GM23248 (cell line): ENCODE results near the gene ZNF282.

Experiments used
- EZH2 ChIP-seq: fragments of 200-600 bp; sonication (generic); IDR thresholded peaks from 2 replicates; pipeline ENCODE4 v1.6.1; 2018; ENCODE audit warnings: antibody characterized with exemption, mild to moderate bottlenecking; ENCODE audit not compliant: insufficient read depth, poor library complexity, severe bottlenecking
- EZH2phosphoT487 ChIP-seq: fragments of 200-600 bp; sonication (generic); IDR thresholded peaks from 2 replicates; pipeline ENCODE4 v1.6.1; 2018; ENCODE audit warnings: antibody characterized with exemption, moderate library complexity, mild to moderate bottlenecking, low read depth; ENCODE audit not compliant: insufficient read depth

DNA sequence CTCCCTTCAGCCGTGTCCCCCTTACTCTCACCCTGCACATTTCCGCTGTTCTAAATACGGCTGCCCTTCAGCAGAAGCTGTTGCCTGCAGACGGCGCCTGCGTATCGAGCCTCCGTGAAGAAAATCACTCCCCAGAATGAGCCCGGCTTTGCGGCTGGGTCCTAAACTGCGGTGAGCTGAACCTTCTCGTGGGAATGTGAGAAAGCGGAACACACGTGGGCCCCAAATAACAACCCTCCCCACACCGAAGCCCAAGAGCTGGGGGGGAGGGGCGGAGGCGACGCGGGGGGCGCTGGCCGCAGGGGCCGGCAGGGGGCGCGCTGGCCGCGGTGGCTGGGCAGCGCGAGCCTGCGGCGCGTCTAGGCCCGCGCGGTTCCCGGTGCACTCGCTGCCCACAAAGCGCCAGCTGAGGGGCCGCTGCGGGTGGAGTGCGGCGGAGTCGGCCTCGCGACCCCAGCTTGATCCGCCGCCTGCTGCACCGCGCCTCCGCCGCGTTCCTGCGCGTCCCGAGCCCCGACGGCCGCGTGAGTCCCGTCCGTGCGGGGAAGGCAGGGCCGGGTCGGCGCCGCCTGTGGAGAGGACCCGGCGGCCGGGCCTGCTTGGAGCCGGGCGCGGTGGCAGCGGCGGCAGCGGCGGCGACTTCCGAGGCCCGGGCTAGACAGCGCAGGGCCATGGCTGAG lies 48.1 kb upstream of the ZNF282 start, which contains the start of gene ZNF398:
- TF ChIP-seq EZH2 (no peak), EZH2phosphoT487 (no peak)
